Immature natural killer cell (primary cell): ENCODE data around the gene PLIN3. TPM values are rescaled to one million over a fixed set of nuclear protein-coding genes. Genes with fewer than 3 reads are reported as not detected.
"Not testable (repeated sequence)": the region's sequence is repeated elsewhere in the genome, so short reads cannot be mapped to it uniquely, and the experiment has no call there.

Experiments used
- DNase-seq, 3 donors: peaks; one replicate each; pipeline ENCODE4 v3.0.0; 2022; ENCODE audit warnings: mixed read lengths in 1 of 3
- H3K27ac Mint-ChIP-seq, 6 donors: one replicate each; pipeline ENCODE4 v1.8.0; 2020; ENCODE audit warnings: mixed read lengths in 6 of 6, mild to moderate bottlenecking in 5 of 6, inconsistent platforms in 4 of 6, moderate library complexity in 3 of 6
- H3K27me3 Mint-ChIP-seq, 3 donors: one replicate each; pipeline ENCODE4 v1.8.0; 2020 to 2021; ENCODE audit warnings: low read depth in 3 of 3, mild to moderate bottlenecking in 3 of 3, mixed read lengths in 3 of 3, moderate library complexity in 3 of 3, inconsistent platforms in 1 of 3
- H3K36me3 Mint-ChIP-seq, 3 donors: one replicate each; pipeline ENCODE4 v1.8.0; 2020; ENCODE audit warnings: mixed read lengths in 3 of 3, inconsistent platforms in 2 of 3, mild to moderate bottlenecking in 2 of 3
- H3K4me1 Mint-ChIP-seq, 2 donors: one replicate each; pipeline ENCODE4 v1.8.0; 2020; ENCODE audit warnings: inconsistent platforms in 2 of 2, mild to moderate bottlenecking in 2 of 2, mixed read lengths in 2 of 2, moderate library complexity in 1 of 2
- H3K4me3 Mint-ChIP-seq, 5 donors: one replicate each; pipeline ENCODE4 v1.8.0; 2020; ENCODE audit warnings: mild to moderate bottlenecking in 5 of 5, mixed read lengths in 5 of 5, inconsistent platforms in 3 of 5, moderate library complexity in 3 of 5
- H3K9me3 Mint-ChIP-seq, 6 donors: one replicate each; pipeline ENCODE4 v1.8.0; 2020; ENCODE audit warnings: mild to moderate bottlenecking in 6 of 6, mixed read lengths in 6 of 6, inconsistent platforms in 4 of 6, moderate library complexity in 3 of 6
- polyA plus RNA-seq, 3 donors: library from polyadenylated mRNA; unstranded; fragments of 300-500 nt; fragmentation: Illumina TruSeq; gene quantifications; one replicate each; pipeline ENCODE4 v1.2.3, GENCODE V29; 2021

Gene PLIN3
- polyA plus RNA-seq, 3 donors from 2014 or later, result 28.0 to 41.9 (median 32.2) TPM

- peaks cover 42 to 43% of the 10 kb centered on the region in 2 donors for H3K4me1 Mint-ChIP-seq
- H3K36me3 Mint-ChIP-seq, result no peaks in the 10 kb centered on the region
- peak overlapping the region in 1 of 6 donors; percentile 35 for H3K27ac Mint-ChIP-seq
- H3K9me3 Mint-ChIP-seq, result no peaks in the 10 kb centered on the region
- peak overlapping the region; percentile 46 to 73 (median 56) for H3K4me3 Mint-ChIP-seq
- H3K27me3 Mint-ChIP-seq, result no peaks in the 10 kb centered on the region
- DNase-seq, result no peak
Observed at GRCh38 chr19:4908360-4908759, 40.9 kb upstream of the PLIN3 start.

- Mint-ChIP-seq H3K27me3 (peaks cover 0 to 3% (median 0%) of the 10 kb centered on the region in 3 donors), H3K4me3 (no peak overlapping the region), H3K4me1 (peaks cover 32 to 36% of the 10 kb centered on the region in 2 donors), H3K27ac (no peak overlapping the region), H3K36me3 (no peaks in the 10 kb centered on the region), H3K9me3 (no peaks in the 10 kb centered on the region)
- DNase-seq, result no peak
Observed at GRCh38 chr19:4906963-4907362, 39.5 kb upstream of the PLIN3 start.

GRCh38 chr19:4904481-4904880, 37.0 kb upstream of the PLIN3 start:
- Mint-ChIP-seq H3K4me3 (no peak overlapping the region), H3K36me3 (no peaks in the 10 kb centered on the region), H3K4me1 (peaks cover 18% of the 10 kb centered on the region in 2 donors), H3K27ac (no peak overlapping the region), H3K9me3 (no peaks in the 10 kb centered on the region), H3K27me3 (peaks cover 0 to 5% (median 0%) of the 10 kb centered on the region in 3 donors)
- no peak for DNase-seq

GRCh38 chr19:4902796-4903195, 35.3 kb upstream of the PLIN3 start, which contains the start of gene ARRDC5:
TSS of gene ARRDC5 (minus strand) at chr19:4902896. CDS start at chr19:4902825, 71 bp downstream.
- DNase-seq, result no peak
- H3K27me3 Mint-ChIP-seq, result peaks cover 0 to 5% (median 0%) of the 10 kb centered on the region in 3 donors
- no peaks in the 10 kb centered on the region for H3K36me3 Mint-ChIP-seq
- peaks cover 9% of the 10 kb centered on the region in 2 donors for H3K4me1 Mint-ChIP-seq
- peak within 1 kb of the TSS in 4 of 6 donors; percentile 19 to 40 (median 34) for H3K27ac Mint-ChIP-seq
- no peak within 1 kb of the TSS for H3K4me3 Mint-ChIP-seq
- no peaks in the 10 kb centered on the region for H3K9me3 Mint-ChIP-seq

GRCh38 chr19:4900879-4901278, 33.4 kb upstream of the PLIN3 start:
- not testable (repeated sequence) for H3K36me3 Mint-ChIP-seq, DNase-seq

GRCh38 chr19:4897146-4897545, 29.7 kb upstream of the PLIN3 start:
- no peaks in the 10 kb centered on the region for H3K9me3 Mint-ChIP-seq

More at GRCh38 chr19:4900879-4901278, 33.4 kb upstream of the PLIN3 start:
- H3K4me3 Mint-ChIP-seq, H3K27me3 Mint-ChIP-seq, H3K27ac Mint-ChIP-seq, H3K9me3 Mint-ChIP-seq, H3K4me1 Mint-ChIP-seq: not testable (repeated sequence)

GRCh38 chr19:4896372-4896771, 28.9 kb upstream of the PLIN3 start:
- H3K4me1 Mint-ChIP-seq, result peaks cover 0 to 4% of the 10 kb centered on the region in 2 donors
- H3K27me3 Mint-ChIP-seq, result peaks cover 0 to 2% (median 0%) of the 10 kb centered on the region in 3 donors
- H3K4me3 Mint-ChIP-seq, result no peak overlapping the region
- peak overlapping the region in 2 of 6 donors; percentile 46 to 65 for H3K27ac Mint-ChIP-seq
- H3K9me3 Mint-ChIP-seq, result no peaks in the 10 kb centered on the region
- peaks cover 0 to 1% (median 0%) of the 10 kb centered on the region in 3 donors for H3K36me3 Mint-ChIP-seq
- no peak for DNase-seq

More at GRCh38 chr19:4897146-4897545, 29.7 kb upstream of the PLIN3 start:
- Mint-ChIP-seq H3K27me3 (peaks cover 0 to 2% (median 0%) of the 10 kb centered on the region in 3 donors), H3K4me1 (peaks cover 2 to 5% of the 10 kb centered on the region in 2 donors), H3K4me3 (no peak overlapping the region), H3K27ac (no peak overlapping the region), H3K36me3 (no peaks in the 10 kb centered on the region)
- no peak for DNase-seq

- not testable (repeated sequence) for H3K27me3 Mint-ChIP-seq, H3K9me3 Mint-ChIP-seq, H3K4me3 Mint-ChIP-seq, H3K4me1 Mint-ChIP-seq, DNase-seq, H3K27ac Mint-ChIP-seq
- peaks cover 0 to 13% (median 0%) of the 10 kb centered on the region in 3 donors for H3K36me3 Mint-ChIP-seq
Observed at GRCh38 chr19:4892962-4893361, 25.5 kb upstream of the PLIN3 start.

- no peak overlapping the region for H3K27ac Mint-ChIP-seq
- H3K36me3 Mint-ChIP-seq, result peaks cover 0 to 13% (median 0%) of the 10 kb centered on the region in 3 donors
Observed at GRCh38 chr19:4891066-4891465, 23.6 kb upstream of the PLIN3 start.

GRCh38 chr19:4889034-4889815, 21.8 kb upstream of the PLIN3 start:
- H3K9me3 Mint-ChIP-seq, result no peaks in the 10 kb centered on the region
- H3K36me3 Mint-ChIP-seq, result peaks cover 0 to 13% (median 0%) of the 10 kb centered on the region in 3 donors
- DNase-seq, result no peak
- H3K27ac Mint-ChIP-seq, result no peak overlapping the region
- no peaks in the 10 kb centered on the region for H3K4me1 Mint-ChIP-seq
- no peaks in the 10 kb centered on the region for H3K27me3 Mint-ChIP-seq
- no peak overlapping the region for H3K4me3 Mint-ChIP-seq

More at GRCh38 chr19:4891066-4891465, 23.6 kb upstream of the PLIN3 start:
- DNase-seq, result no peak
- Mint-ChIP-seq H3K9me3 (no peaks in the 10 kb centered on the region), H3K4me3 (no peak overlapping the region), H3K27me3 (no peaks in the 10 kb centered on the region), H3K4me1 (peaks cover 0 to 2% of the 10 kb centered on the region in 2 donors)

- H3K4me3 Mint-ChIP-seq, H3K27ac Mint-ChIP-seq, H3K4me1 Mint-ChIP-seq, H3K27me3 Mint-ChIP-seq, H3K9me3 Mint-ChIP-seq, DNase-seq: not testable (repeated sequence)
- peaks cover 0 to 13% (median 0%) of the 10 kb centered on the region in 3 donors for H3K36me3 Mint-ChIP-seq
Observed at GRCh38 chr19:4887803-4888202, 20.3 kb upstream of the PLIN3 start.

GRCh38 chr19:4884993-4885392, 17.5 kb upstream of the PLIN3 start:
- DNase-seq, H3K4me1 Mint-ChIP-seq, H3K36me3 Mint-ChIP-seq, H3K9me3 Mint-ChIP-seq, H3K27ac Mint-ChIP-seq, H3K27me3 Mint-ChIP-seq, H3K4me3 Mint-ChIP-seq: not testable (repeated sequence)

GRCh38 chr19:4882874-4883273, 15.4 kb upstream of the PLIN3 start:
- not testable (repeated sequence) for H3K4me1 Mint-ChIP-seq, DNase-seq, H3K36me3 Mint-ChIP-seq, H3K9me3 Mint-ChIP-seq, H3K4me3 Mint-ChIP-seq, H3K27ac Mint-ChIP-seq, H3K27me3 Mint-ChIP-seq

GRCh38 chr19:4879041-4879440, 11.6 kb upstream of the PLIN3 start:
- H3K9me3 Mint-ChIP-seq, result no peaks in the 10 kb centered on the region
- H3K4me3 Mint-ChIP-seq, result no peak overlapping the region
- DNase-seq, result no peak
- no peak overlapping the region for H3K27ac Mint-ChIP-seq
- no peaks in the 10 kb centered on the region for H3K36me3 Mint-ChIP-seq
- H3K27me3 Mint-ChIP-seq, result peaks cover 0 to 3% (median 0%) of the 10 kb centered on the region in 3 donors
- peaks cover 0 to 6% of the 10 kb centered on the region in 2 donors for H3K4me1 Mint-ChIP-seq
